ENCODE results near the gene PTPRN2.

DNA sequence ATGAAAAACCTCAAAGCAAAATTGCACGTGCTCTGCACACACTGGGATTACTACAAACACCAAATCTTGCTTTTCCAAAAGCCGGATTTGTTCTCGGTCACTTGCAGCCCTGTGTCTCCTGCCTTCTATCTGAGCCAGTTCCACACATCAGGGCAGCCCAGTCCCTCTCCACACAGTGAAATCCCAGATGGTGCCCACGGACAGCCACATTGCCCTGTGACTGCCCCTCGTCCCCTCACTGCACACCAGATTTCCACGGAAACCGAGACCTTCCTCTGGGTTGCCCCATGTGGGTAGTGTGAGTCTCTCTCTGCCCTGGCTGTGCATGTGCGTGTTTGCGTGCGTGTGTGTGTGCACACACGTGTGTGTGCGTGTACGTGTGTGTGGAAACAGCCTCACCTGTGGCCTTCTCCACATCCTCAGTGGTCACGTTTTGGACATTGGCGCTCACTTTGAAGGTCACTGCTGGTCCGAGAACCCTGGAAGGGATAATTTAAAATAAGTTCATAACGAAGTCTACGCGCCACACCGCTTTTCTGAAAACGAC lies 506.7 kb downstream of the PTPRN2 start:
- TF ChIP-seq CTCF (conservative IDR thresholded peaks at IDR 0.05; ENCODE audit: low read length) = no peak
- TF ChIP-seq EZH2phosphoT487 (IDR thresholded peaks at IDR 0.05; ENCODE audit: borderline replicate concordance, low read depth, low read length) = no peak

All from OCI-LY7 (cell line).